K562 treated with DMSO at 1 percent for 24 hours (cell line): Measurements from ENCODE around the gene PLGLB1. TPM values are rescaled to one million over a fixed set of nuclear protein-coding genes. Genes with fewer than 3 reads are reported as not detected.

Experiments
- total RNA-seq: library from RNA; unstranded; fragments of 300-600 nt; gene quantifications from 2 replicates; pipeline ENCODE4 v1.2.3, GENCODE V29; 2022; ENCODE audit warnings: low read depth; ENCODE audit not compliant: insufficient read depth

PLGLB1 gene
- total RNA-seq: not detected in 2 replicates

GRCh38 chr2:87021744-87022143 lies at the start of gene PLGLB1:
Gene PLGLB1, minus strand, starts transcription at chr2:87021844. Its CDS starts 61 bp downstream, at chr2:87021783.

Other genes with a start within 250 kb of the PLGLB1 start
- not detected in 2 replicates for gene CD8A, start 230.9 kb downstream of the PLGLB1 start, total RNA-seq
- gene CD8B, start 160.0 kb downstream of the PLGLB1 start, total RNA-seq: not detected in 2 replicates
- 0.82 and 2.1 TPM in 2 replicates for gene RGPD1, start 79.7 kb downstream of the PLGLB1 start, total RNA-seq